HG03342 (cell line): Measurements from ENCODE around the gene TSPAN13.

ENCODE experiments used
- ATAC-seq: cut with Tn5 transposase; IDR thresholded peaks from one replicate; pipeline ENCODE4 v1.9.1; 2021; ENCODE audit warnings: mild to moderate bottlenecking, moderate library complexity; ENCODE audit not compliant: unreplicated experiment

TSPAN13 gene

GRCh38 chr7:16773884-16774283 lies 20.3 kb downstream of the TSPAN13 start:
- ATAC-seq: no peak

- ATAC-seq: no peak
Measured at GRCh38 chr7:16774294-16774693, 20.7 kb downstream of the TSPAN13 start.

- ATAC-seq: no peak
Measured at GRCh38 chr7:16774986-16775385, 21.4 kb downstream of the TSPAN13 start.

GRCh38 chr7:16776053-16776452 lies 22.5 kb downstream of the TSPAN13 start:
- no peak for ATAC-seq

GRCh38 chr7:16778476-16778875 lies 24.9 kb downstream of the TSPAN13 start:
- ATAC-seq: no peak

GRCh38 chr7:16779051-16779450 lies 25.5 kb downstream of the TSPAN13 start:
- ATAC-seq: no peak

- ATAC-seq: no peak
Measured at GRCh38 chr7:16780596-16780995, 27.0 kb downstream of the TSPAN13 start.

GRCh38 chr7:16785321-16785720 lies 31.8 kb downstream of the TSPAN13 start:
- ATAC-seq: no peak

GRCh38 chr7:16785846-16786245 lies 32.3 kb downstream of the TSPAN13 start:
- ATAC-seq: no peak

- ATAC-seq: no peak
Measured at GRCh38 chr7:16786257-16786656, 32.7 kb downstream of the TSPAN13 start.

- ATAC-seq: no peak
Measured at GRCh38 chr7:16787127-16787526, 33.6 kb downstream of the TSPAN13 start.

GRCh38 chr7:16791071-16791470 lies 37.5 kb downstream of the TSPAN13 start:
- no peak for ATAC-seq

GRCh38 chr7:16791905-16792698 lies 38.5 kb downstream of the TSPAN13 start:
- no peak for ATAC-seq

GRCh38 chr7:16794986-16795385 lies 41.4 kb downstream of the TSPAN13 start:
- ATAC-seq: no peak

GRCh38 chr7:16795624-16796023 lies 42.1 kb downstream of the TSPAN13 start:
- no peak for ATAC-seq

GRCh38 chr7:16801111-16801542 lies 47.6 kb downstream of the TSPAN13 start:
- ATAC-seq: peak; percentile 60

GRCh38 chr7:16801579-16801978 lies 48.0 kb downstream of the TSPAN13 start:
- no peak for ATAC-seq

- ATAC-seq: no peak
Measured at GRCh38 chr7:16803125-16803524, 49.6 kb downstream of the TSPAN13 start.

GRCh38 chr7:16803881-16804673 lies 50.5 kb downstream of the TSPAN13 start:
- no peak for ATAC-seq

GRCh38 chr7:16804674-16805439 lies 51.3 kb downstream of the TSPAN13 start, which contains the start of gene AGR2:
Gene AGR2, minus strand, starts transcription at chr7:16804999. Its CDS starts 3,203 bp downstream, at chr7:16801796.
- no peak for ATAC-seq

- ATAC-seq: no peak
Measured at GRCh38 chr7:16805441-16805840, 51.9 kb downstream of the TSPAN13 start.
